Heart right ventricle (tissue), 16 donors: ENCODE results near the gene MADD. TPM values are rescaled to one million over a fixed set of nuclear protein-coding genes. Genes with fewer than 3 reads are reported as not detected.
"Not testable (repeated sequence)": the region's sequence is repeated elsewhere in the genome, so short reads cannot be mapped to it uniquely, and the experiment has no call there.

ENCODE experiments used
- ATAC-seq, 8 donors: fragments of 200-7000 bp; cut with Tn5 transposase; one replicate each; pipeline ENCODE4 v1.9.1; 2020; ENCODE audit warnings: mild to moderate bottlenecking in 8 of 8, moderate library complexity in 8 of 8, moderate number of reproducible peaks in 1 of 8
- DNase-seq, 2 donors: peaks; one replicate each; pipeline ENCODE4 v3.0.0-alpha.2; 2020
- H3K27ac ChIP-seq, 10 donors: fragments of 200-600 bp; sonication (generic) in 2 of 10; one replicate each; pipeline versions ENCODE4 v1.5.0 to v1.8.0; 2020 to 2022; ENCODE audit warnings: mild to moderate bottlenecking in 3 of 10
- H3K27me3 ChIP-seq, 7 donors: fragments of 200-600 bp; one replicate each; pipeline ENCODE4 v1.8.0; 2021 to 2022; ENCODE audit warnings: mild to moderate bottlenecking in 2 of 7
- H3K36me3 ChIP-seq, 9 donors: fragments of 200-600 bp; sonication (generic) in 1 of 9; one replicate each; pipeline versions ENCODE4 v1.5.0 to v1.8.0; 2020 to 2022; ENCODE audit warnings: mild to moderate bottlenecking in 2 of 9
- H3K4me1 ChIP-seq, 9 donors: fragments of 200-600 bp; sonication (generic) in 1 of 9; one replicate each; pipeline versions ENCODE4 v1.5.0 to v1.8.0; 2020 to 2022; ENCODE audit warnings: mild to moderate bottlenecking in 4 of 9
- H3K4me3 ChIP-seq, 10 donors: fragments of 200-600 bp; sonication (generic) in 2 of 10; one replicate each; pipeline versions ENCODE4 v1.5.0 to v1.8.0; 2020 to 2022; ENCODE audit warnings: mild to moderate bottlenecking in 7 of 10, moderate library complexity in 2 of 10
- H3K9me3 ChIP-seq, 11 donors: fragments of 200-600 bp in 10 of 11; sonication (generic) in 2 of 11; one replicate each; pipeline versions ENCODE4 v1.5.0 to v1.8.0; 2013 to 2022; ENCODE audit warnings: mild to moderate bottlenecking in 2 of 11, control low read depth in 1 of 11, moderate library complexity in 1 of 11
- WGBS, 2 donors: extraction: QIAGEN DNeasy Blood & Tissue Kit; methylation state at CpG; one replicate each; pipeline ENCODE4 v1.1.7; 2013; ENCODE audit warnings: inconsistent platforms in 1 of 2; 5-methylcytosine and 5-hydroxymethylcytosine counted together
- intact Hi-C, 10 donors: fragments of 100-400 bp; cut with DNase I; formaldehyde crosslinking; loops; one replicate each; pipeline versions ENCODE4 v1.11.1 to v1.14.2; 2022
- polyA plus RNA-seq, 2 donors: library from polyadenylated mRNA; stranded (reverse); fragments of 200-250 nt; gene quantifications; one replicate each; pipeline ENCODE4 v1.2.3, GENCODE V29; 2013
- total RNA-seq, 10 donors: library from RNA; stranded (reverse); fragmentation: NEBNext Ultra II Directional in 3 of 10; extraction: Animal tissue kit (Norgen Biotek cat#: 25700) in 3 of 10; gene quantifications; one replicate each; pipeline versions ENCODE4 v1.2.1 to v1.2.4, GENCODE V29; 2021 to 2023
- TF ChIP-seq, protein P1 (sequence below), 9 donors: fragments of 200-600 bp; sonication (generic) in 2 of 9; IDR thresholded peaks; one replicate each; pipeline versions ENCODE4 v1.5.0 to v1.8.0; 2021 to 2022; ENCODE audit warnings: antibody characterized with exemption in 9 of 9, mild to moderate bottlenecking in 5 of 9, moderate library complexity in 1 of 9
- donor health status: Arrhythmogenic right ventricular cardiomyopathy.
- donor health status: ischemic (EF 13 %, LVEDD 7.1; RV severe dilation, severe dysfunction).
- donor health status: healthy with polysubstance abuse.
- donor health status: DM: no; HTN: yes; CAD: no.
- donor health status: DM: no; HTN: no; CAD: no.
- donor health status: ischemic (EF 25% LVEDD 6.9; RV normal size, moderate dysfunction).
- donor health status: ischemic (EF 25% LVEDD 5.7; RV mildly dilated, moderate dysfunction).
- donor health status: healthy.
- donor health status: DM: yes; HTN: yes; CAD: no.
- donor health status: Ischemic cardiomyopathy.
- donor health status: ischemic (EF 35%, LVEDD 5.7; RV mildly dilated, moderate dysfunction).
- donor health status: nonischemic (EF 11% LVEDD 7.7; RV severe dilation, severe dysfunction).
- donor health status: DM: yes; HTN: yes; CAD: no.
- donor health status: PGD.
- donor health status: ischemic (EF 29% LVEDD 5.4; RV normal size, mild dysfunction).
- donor health status: nonischemic (EF 23%, LVEDD 6.1; RV moderate dilation, normal function).

Gene MADD
- total and polyA plus RNA-seq, 12 donors: 23.8 to 54.8 (median 35.4) TPM

DNA sequence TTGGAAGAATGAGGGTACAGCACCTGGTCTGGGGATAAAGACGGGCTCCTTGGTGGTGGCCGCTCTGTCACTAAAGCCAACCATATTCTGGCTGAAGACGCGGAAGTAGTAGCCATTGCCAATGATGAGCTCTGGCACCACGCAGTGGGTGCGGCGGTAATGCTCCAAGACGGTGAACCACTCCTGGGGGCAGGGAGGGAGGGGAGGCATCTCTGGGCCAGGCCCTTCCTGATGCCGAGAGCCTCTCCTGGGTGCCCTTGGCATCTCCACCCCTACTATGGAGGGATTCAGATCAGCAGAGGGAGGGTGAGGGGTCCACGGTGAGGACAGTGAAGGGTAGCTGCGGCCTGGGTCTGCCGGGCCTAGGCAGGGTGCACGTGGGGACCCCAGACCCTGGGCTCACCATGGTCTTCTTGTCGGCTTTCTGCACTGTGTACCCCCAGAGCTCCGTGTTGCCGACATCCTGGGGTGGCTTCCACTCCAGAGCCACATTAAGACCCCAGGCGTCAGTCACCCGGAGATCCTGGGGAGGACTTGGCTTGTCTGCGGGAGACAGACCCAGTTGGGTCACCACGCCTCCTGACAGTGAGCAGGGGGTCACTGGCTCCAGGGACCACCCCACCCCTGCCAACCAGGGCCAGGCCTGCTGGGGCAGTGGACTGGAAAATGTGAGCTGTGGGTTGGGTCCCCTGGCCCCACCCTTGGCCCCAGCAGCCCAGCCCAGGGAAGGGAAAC lies 63.0 kb downstream of the MADD start:
- intact Hi-C loops: no loop called here
- TF ChIP-seq, protein P1, sequence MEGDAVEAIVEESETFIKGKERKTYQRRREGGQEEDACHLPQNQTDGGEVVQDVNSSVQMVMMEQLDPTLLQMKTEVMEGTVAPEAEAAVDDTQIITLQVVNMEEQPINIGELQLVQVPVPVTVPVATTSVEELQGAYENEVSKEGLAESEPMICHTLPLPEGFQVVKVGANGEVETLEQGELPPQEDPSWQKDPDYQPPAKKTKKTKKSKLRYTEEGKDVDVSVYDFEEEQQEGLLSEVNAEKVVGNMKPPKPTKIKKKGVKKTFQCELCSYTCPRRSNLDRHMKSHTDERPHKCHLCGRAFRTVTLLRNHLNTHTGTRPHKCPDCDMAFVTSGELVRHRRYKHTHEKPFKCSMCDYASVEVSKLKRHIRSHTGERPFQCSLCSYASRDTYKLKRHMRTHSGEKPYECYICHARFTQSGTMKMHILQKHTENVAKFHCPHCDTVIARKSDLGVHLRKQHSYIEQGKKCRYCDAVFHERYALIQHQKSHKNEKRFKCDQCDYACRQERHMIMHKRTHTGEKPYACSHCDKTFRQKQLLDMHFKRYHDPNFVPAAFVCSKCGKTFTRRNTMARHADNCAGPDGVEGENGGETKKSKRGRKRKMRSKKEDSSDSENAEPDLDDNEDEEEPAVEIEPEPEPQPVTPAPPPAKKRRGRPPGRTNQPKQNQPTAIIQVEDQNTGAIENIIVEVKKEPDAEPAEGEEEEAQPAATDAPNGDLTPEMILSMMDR (IDR thresholded peaks at IDR 0.05): no peak
- Histone ChIP-seq H3K36me3 (peaks cover 0 to 98% (median 13%) of the 10 kb centered on the region in 9 donors), H3K27me3 (no peaks in the 10 kb centered on the region), H3K4me1 (peaks cover 18 to 100% (median 53%) of the 10 kb centered on the region in 9 donors), H3K9me3 (no peaks in the 10 kb centered on the region), H3K27ac (peak overlapping the region in 7 of 10 donors; percentile 11 to 84 (median 39)), H3K4me3 (no peak overlapping the region)
- DNase-seq (no peak), ATAC-seq (peak in 3 of 8 donors; percentile 0)
- WGBS, 2 donors: 76 to 79% methylated on average over 20 of the region's 20 CpGs

DNA sequence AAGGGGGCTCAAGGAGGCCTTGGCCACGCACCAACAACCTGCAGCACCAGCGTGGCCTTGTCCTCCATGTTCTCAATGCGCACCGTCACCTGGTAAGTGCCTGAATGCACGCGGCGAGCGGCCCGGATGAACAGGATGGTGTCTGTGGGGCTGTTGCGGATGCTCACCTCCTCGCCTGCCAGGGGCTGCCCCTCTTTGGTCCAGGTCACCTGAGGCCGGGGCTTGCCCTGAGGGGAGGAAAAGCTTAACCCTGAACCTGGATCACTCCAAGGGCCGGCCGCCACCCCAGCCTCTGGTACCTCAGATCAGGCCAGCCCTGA lies 63.6 kb downstream of the MADD start:
- WGBS, 2 donors: 60 to 75% methylated on average over 14 of the region's 14 CpGs
- no peaks in the 10 kb centered on the region for H3K27me3 ChIP-seq
- peaks cover 16 to 100% (median 49%) of the 10 kb centered on the region in 9 donors for H3K4me1 ChIP-seq
- ATAC-seq (no peak), DNase-seq (no peak)
- intact Hi-C loops: no loop called here
- no peaks in the 10 kb centered on the region for H3K9me3 ChIP-seq
- H3K36me3 ChIP-seq: peaks cover 0 to 98% (median 19%) of the 10 kb centered on the region in 9 donors
- TF ChIP-seq, protein P1 (IDR thresholded peaks at IDR 0.05): no peak
- no peak overlapping the region for H3K4me3 ChIP-seq
- H3K27ac ChIP-seq: peak overlapping the region in 6 of 10 donors; percentile 11 to 84 (median 36)

DNA sequence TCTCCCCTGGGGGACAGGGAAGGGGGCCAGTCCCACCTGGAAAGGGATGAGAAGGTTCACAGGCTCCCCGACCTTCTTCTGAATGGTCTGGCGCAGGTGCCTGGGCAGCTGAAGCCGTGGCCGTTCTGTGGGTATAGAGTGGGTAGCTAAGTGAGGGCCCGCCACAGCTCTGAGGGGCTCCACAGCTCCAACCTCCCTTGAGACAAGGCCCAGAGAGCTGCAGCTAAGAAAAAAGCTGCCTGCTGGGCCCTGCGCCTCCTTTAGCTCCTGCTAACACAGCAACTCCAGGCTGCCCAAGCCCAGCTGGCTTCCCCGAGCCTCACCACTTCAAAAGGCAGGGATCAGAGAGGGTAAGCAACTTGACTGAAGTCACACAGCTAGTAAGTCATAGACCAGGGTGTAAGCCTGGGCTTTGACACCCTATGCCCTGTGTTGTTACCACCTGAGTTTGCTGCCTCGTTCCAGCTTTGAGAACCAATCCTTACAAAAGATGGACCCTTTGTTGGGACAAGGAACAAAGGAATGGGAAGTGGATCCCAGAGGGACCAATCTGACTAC lies 64.0 kb downstream of the MADD start:
- 74 to 75% methylated on average over 8 of the region's 8 CpGs for WGBS, 2 donors
- H3K36me3 ChIP-seq: peaks cover 0 to 98% (median 23%) of the 10 kb centered on the region in 9 donors
- H3K4me1 ChIP-seq: peaks cover 14 to 100% (median 44%) of the 10 kb centered on the region in 9 donors
- peak overlapping the region in 3 of 10 donors; percentile 34 to 63 (median 44) for H3K27ac ChIP-seq
- no peak for DNase-seq
- no peak overlapping the region for H3K4me3 ChIP-seq
- intact Hi-C loops: no loop called here
- no peaks in the 10 kb centered on the region for H3K27me3 ChIP-seq
- H3K9me3 ChIP-seq: no peaks in the 10 kb centered on the region
- TF ChIP-seq, protein P1 (IDR thresholded peaks at IDR 0.05): no peak
- ATAC-seq: no peak

- WGBS, 2 donors: 84 to 88% methylated on average over 16 of the region's 16 CpGs
- peak overlapping the region in 5 of 10 donors; percentile 10 to 44 (median 35) for H3K27ac ChIP-seq
- peaks cover 0 to 98% (median 28%) of the 10 kb centered on the region in 9 donors for H3K36me3 ChIP-seq
- H3K4me3 ChIP-seq, ATAC-seq, DNase-seq, H3K27me3 ChIP-seq, H3K9me3 ChIP-seq, intact Hi-C loops: not testable (repeated sequence)
- H3K4me1 ChIP-seq: peaks cover 6 to 98% (median 40%) of the 10 kb centered on the region in 9 donors
These were observed 64.9 kb downstream of the MADD start for GRCh38 chr11:47334699-47335411.
